ENCODE measurements around the gene CYB561. TPM values are rescaled to one million over a fixed set of nuclear protein-coding genes. Genes with fewer than 3 reads are reported as not detected.

CYB561 gene
- total and polyA plus RNA-seq, 2 experiments from 2014 or later: 13.7 to 30.9 TPM

- H3K79me2 ChIP-seq (replicated peaks; ENCODE audit: insufficient read depth): no peaks in the 10 kb centered on the region
- H2AFZ ChIP-seq: 0 out of 2 replicates have a peak overlapping the region, but pooled peaks have one; percentile 81
- H3K4me3 ChIP-seq: peak overlapping the region; percentile 78
- Mint-ChIP-seq H3K4me3 (peak overlapping the region; percentile 63), H3K9me3 (no peaks in the 10 kb centered on the region; the same call in 2 of the 3 replicates), H3K27me3 (ENCODE audit: insufficient read depth, low read depth, poor library complexity) (peaks cover 34% of the 10 kb centered on the region), H3K4me1 (peaks cover 32% of the 10 kb centered on the region), H3K36me3 (ENCODE audit: low read depth) (no peaks in the 10 kb centered on the region), H3K27ac (no peak overlapping the region)
- peak; percentile 39 for DNase-seq (ENCODE audit: low spot score)
- H3K4me2 ChIP-seq: peak overlapping the region; percentile 99
- no peaks in the 10 kb centered on the region for H4K20me1 ChIP-seq (replicated peaks; ENCODE audit: insufficient read depth)
- TF ChIP-seq REST (IDR thresholded peaks at IDR 0.05; ENCODE audit: unreplicated experiment) (no peak), ETS1 (IDR thresholded peaks at IDR 0.05) (no peak), CREB1 (CRISPR knock-in tag; IDR thresholded peaks at IDR 0.05; ENCODE audit: low read depth) (no peak), ZNF462 (CRISPR knock-in tag; IDR thresholded peaks at IDR 0.05) (no peak), CTCF (conservative IDR thresholded peaks at IDR 0.05; ENCODE audit: low read depth in 2 of 2) (no peak), POLR2AphosphoS5 (IDR thresholded peaks at IDR 0.05; ENCODE audit: low read depth) (no peak; the same call in 1 of the 2 replicates), STAT1 (IDR thresholded peaks at IDR 0.05; ENCODE audit: unreplicated experiment) (no peak), EZH2phosphoT487 (IDR thresholded peaks at IDR 0.05; ENCODE audit: unreplicated experiment) (no peak), ZNF114 (CRISPR knock-in tag; IDR thresholded peaks at IDR 0.05) (no peak), ZNF331 (CRISPR knock-in tag; IDR thresholded peaks at IDR 0.05; ENCODE audit: low read depth) (no peak), JUNB (IDR thresholded peaks at IDR 0.05; ENCODE audit: unreplicated experiment) (no peak)
- H3F3A ChIP-seq (replicated peaks; ENCODE audit: low read depth): 0 out of 2 replicates have a peak, but pooled peaks cover 5% of the 10 kb centered on the region
- no peaks in the 10 kb centered on the region for H3K36me3 ChIP-seq (ENCODE audit: insufficient read depth)
- no peaks in the 10 kb centered on the region for H3K9me2 ChIP-seq (ENCODE audit: insufficient read depth)
- peaks cover 24% of the 10 kb centered on the region for H3K4me1 ChIP-seq (ENCODE audit: insufficient read depth)
- H3K27ac ChIP-seq (ENCODE audit: low read depth): no peak overlapping the region
- no peak for ATAC-seq
- peaks cover 19% of the 10 kb centered on the region for H3K27me3 ChIP-seq (ENCODE audit: insufficient read depth)
Measured at GRCh38 chr17:63475491-63476412, 29.6 kb upstream of the CYB561 start.

Measured in GM23338 (cell line).